Astrocyte (in vitro differentiated cells and primary cell): ENCODE measurements around the gene PI4K2A.

Source experiments
- CTCF ChIP-seq: IDR thresholded peaks from 2 replicates; pipeline ENCODE4 v1.5.1; 2011; ENCODE audit warnings: low read depth, mild to moderate bottlenecking, inconsistent platforms, low read length, moderate library complexity; ENCODE audit not compliant: insufficient read depth
- EZH2 ChIP-seq: IDR thresholded peaks from 2 replicates; pipeline ENCODE4 v1.6.1; 2012; ENCODE audit warnings: mild to moderate bottlenecking, low read length, inconsistent platforms; ENCODE audit not compliant: insufficient read depth

- TF ChIP-seq CTCF, result no peak
- TF ChIP-seq EZH2, result no peak
Measured at GRCh38 chr10:97686962-97687784, 46.7 kb downstream of the PI4K2A start, which contains the start of gene AVPI1.
